Measurements from ENCODE around the gene LDLRAD4.

Gene LDLRAD4

GRCh38 chr18:13232086-13232917 is 13.7 kb downstream of the LDLRAD4 start:
- peak in 2 of 3 experiments; percentile 19 to 43 for DNase-seq

GRCh38 chr18:13232971-13233786 is 14.6 kb downstream of the LDLRAD4 start:
- DNase-seq = peak in 1 of 3 experiments; percentile 63

- DNase-seq = no peak
Measured at GRCh38 chr18:13233787-13234783, 15.5 kb downstream of the LDLRAD4 start.

- no peak for DNase-seq
Measured at GRCh38 chr18:13235421-13235831, 16.9 kb downstream of the LDLRAD4 start.

GRCh38 chr18:13235981-13236380 is 17.4 kb downstream of the LDLRAD4 start:
- DNase-seq = no peak

GRCh38 chr18:13236411-13236810 is 17.9 kb downstream of the LDLRAD4 start:
- no peak for DNase-seq

- no peak for DNase-seq
Measured at GRCh38 chr18:13237073-13237472, 18.5 kb downstream of the LDLRAD4 start.

GRCh38 chr18:13237641-13238040 is 19.1 kb downstream of the LDLRAD4 start:
- DNase-seq = no peak

GRCh38 chr18:13239171-13239956 is 20.8 kb downstream of the LDLRAD4 start:
- DNase-seq = no peak

- DNase-seq = no peak
Measured at GRCh38 chr18:13240060-13240725, 21.6 kb downstream of the LDLRAD4 start.

GRCh38 chr18:13241083-13241892 is 22.7 kb downstream of the LDLRAD4 start:
- DNase-seq = no peak

GRCh38 chr18:13241893-13242175 is 23.3 kb downstream of the LDLRAD4 start:
- no peak for DNase-seq

- no peak for DNase-seq
Measured at GRCh38 chr18:13242797-13243196, 24.2 kb downstream of the LDLRAD4 start.

GRCh38 chr18:13243363-13243762 is 24.8 kb downstream of the LDLRAD4 start:
- DNase-seq = no peak

- DNase-seq = no peak
Measured at GRCh38 chr18:13244135-13244534, 25.6 kb downstream of the LDLRAD4 start.

GRCh38 chr18:13245481-13246000 is 27.0 kb downstream of the LDLRAD4 start:
- DNase-seq = peak in 2 of 3 experiments; percentile 30 to 62

GRCh38 chr18:13246121-13246520 is 27.6 kb downstream of the LDLRAD4 start:
- no peak for DNase-seq

GRCh38 chr18:13246591-13246990 is 28.0 kb downstream of the LDLRAD4 start:
- no peak for DNase-seq

GRCh38 chr18:13247506-13247905 is 28.9 kb downstream of the LDLRAD4 start:
- DNase-seq = no peak

- no peak for DNase-seq
Measured at GRCh38 chr18:13252686-13253410, 34.3 kb downstream of the LDLRAD4 start.

Measured in NCI-H1417 (cell line).